HCT116 (cell line): ENCODE results near the gene PCYT1B. TPM values are rescaled to one million over a fixed set of nuclear protein-coding genes. Genes with fewer than 3 reads are reported as not detected.

Experiments used
- ATAC-seq: fragments of 200-7000 bp; cut with Tn5 transposase; 2 replicates; pipeline ENCODE4 v1.9.1; 2020; ENCODE audit warnings: mild to moderate bottlenecking, moderate library complexity
- BruUV-seq: library from RNA; stranded (reverse); fragments of 400-500 nt; replicated peaks from 2 replicates; lab custom pipeline; 2021; lab: Mats Ljungman, UMichigan
- CTCF ChIA-PET: fragments of 300-600 bp; sonication (Branson Sonifier 250); formaldehyde crosslinking; loops from one replicate; lab custom pipeline; 2021; ENCODE audit warnings: antibody characterized with exemption; lab: Charles Lee
- POLR2A ChIA-PET: fragments of 300-600, 350-600 bp; sonication (Branson Sonifier 250); formaldehyde crosslinking; loops from one replicate; lab custom pipeline; 2021; ENCODE audit warnings: antibody characterized with exemption; lab: Charles Lee
- RAD21 ChIA-PET, 2 experiments: fragments of 300-600 bp; sonication (Branson Sonifier 250); formaldehyde crosslinking; loops; one replicate each; lab custom pipeline; 2023; ENCODE audit warnings: low total read pairs in 2 of 2; ENCODE audit not compliant: uncharacterized antibody in 2 of 2, unreplicated experiment in 2 of 2, low non-redundant PET in 1 of 2; lab: Charles Lee
- DNase-seq: peaks from one replicate; pipeline ENCODE4 v3.0.0-alpha.2; 2010; ENCODE audit warnings: low read depth, low spot score
- H2AFZ ChIP-seq: fragments of 200-600 bp; shearing (Covaris generic), sonication (generic); 2 replicates; pipeline ENCODE4 v1.6.1; 2017; ENCODE audit warnings: low read depth, mixed run types, mixed read lengths, antibody characterized with exemption, low read length; ENCODE audit not compliant: poor library complexity, severe bottlenecking
- H3K27ac ChIP-seq: 2 replicates; pipeline ENCODE4 v1.5.1; 2012; ENCODE audit warnings: low read depth, low read length
- H3K27me3 ChIP-seq: fragments of 200-600 bp; sonication (generic); 2 replicates; pipeline ENCODE4 v1.6.1; 2016; ENCODE audit warnings: mixed run types, low read length, mixed read lengths; ENCODE audit not compliant: insufficient read depth
- H3K36me3 ChIP-seq, 2 experiments: fragments of 200-500 bp in 1 of 2; fragments of 200-600 bp in 1 of 2; sonication (Bioruptor generic) in 1 of 2; sonication (generic) in 1 of 2; 2 replicates each; pipeline versions ENCODE4 v1.5.1 to v1.6.1; 2014 to 2016; ENCODE audit warnings: low read length in 2 of 2, inconsistent platforms in 1 of 2, mixed read lengths in 1 of 2, mixed run types in 1 of 2; ENCODE audit not compliant: insufficient read depth in 2 of 2, control insufficient read depth in 1 of 2
- H3K4me1 ChIP-seq, 2 experiments: fragments of 200-600 bp in 1 of 2; sonication (generic) in 1 of 2; 2 replicates each; pipeline versions ENCODE4 v1.5.1 to v1.6.1; 2012 to 2017; ENCODE audit warnings: low read length in 2 of 2, inconsistent platforms in 1 of 2, mild to moderate bottlenecking in 1 of 2, mixed read lengths in 1 of 2, mixed run types in 1 of 2, moderate library complexity in 1 of 2; ENCODE audit not compliant: insufficient read depth in 2 of 2, control insufficient read depth in 1 of 2
- H3K4me2 ChIP-seq: fragments of 200-600 bp; sonication (generic); 2 replicates; pipeline ENCODE4 v1.6.1; 2017; ENCODE audit warnings: mixed run types, low read length, mixed read lengths
- H3K4me3 ChIP-seq, 2 experiments: fragments of 200-600 bp in 1 of 2; sonication (generic) in 1 of 2; replicated peaks in 1 of 2; 2 replicates each; pipeline ENCODE4 v1.5.1; 2011 to 2016; ENCODE audit warnings: low read length in 2 of 2, control low read depth in 1 of 2, low read depth in 1 of 2, mild to moderate bottlenecking in 1 of 2, mixed read lengths in 1 of 2, mixed run types in 1 of 2
- H3K79me2 ChIP-seq: fragments of 200-600 bp; sonication (generic); 2 replicates; pipeline ENCODE4 v1.6.1; 2017; ENCODE audit warnings: mild to moderate bottlenecking, mixed run types, low read length, moderate library complexity, mixed read lengths; ENCODE audit not compliant: insufficient read depth
- H3K9ac ChIP-seq: fragments of 200-600 bp; sonication (generic); 2 replicates; pipeline ENCODE4 v1.6.1; 2016; ENCODE audit warnings: low read length, mixed read lengths
- H3K9me2 ChIP-seq: fragments of 200-600 bp; sonication (generic), shearing (Covaris generic); 2 replicates; pipeline ENCODE4 v1.6.1; 2017; ENCODE audit warnings: mixed run types, mild to moderate bottlenecking, moderate library complexity; ENCODE audit not compliant: insufficient read depth
- H3K9me3 ChIP-seq, 2 experiments: fragments of 200-500 bp in 1 of 2; fragments of 200-600 bp in 1 of 2; sonication (Bioruptor generic) in 1 of 2; sonication (generic) in 1 of 2; 2 replicates each; pipeline ENCODE4 v1.6.1; 2014 to 2017; ENCODE audit warnings: low read length in 2 of 2, mixed read lengths in 2 of 2, inconsistent platforms in 1 of 2, low read depth in 1 of 2, mild to moderate bottlenecking in 1 of 2, mixed run types in 1 of 2, moderate library complexity in 1 of 2; ENCODE audit not compliant: control insufficient read depth in 1 of 2, insufficient read depth in 1 of 2
- H4K20me1 ChIP-seq: fragments of 200-600 bp; sonication (generic), shearing (Covaris generic); 2 replicates; pipeline ENCODE4 v1.6.1; 2017; ENCODE audit warnings: mixed run types, mild to moderate bottlenecking, moderate library complexity; ENCODE audit not compliant: insufficient read depth
- ATF3 ChIP-seq: IDR thresholded peaks from 2 replicates; pipeline ENCODE4 v1.6.1; 2012
- CBX3 ChIP-seq: IDR thresholded peaks from 2 replicates; pipeline ENCODE4 v1.6.1; 2012; ENCODE audit warnings: low read depth
- EGR1 ChIP-seq: IDR thresholded peaks from 2 replicates; pipeline ENCODE4 v1.6.1; 2012; ENCODE audit warnings: low read depth
- FOSL1 ChIP-seq: IDR thresholded peaks from 2 replicates; pipeline ENCODE4 v1.6.1; 2012; ENCODE audit warnings: low read depth
- JUND ChIP-seq: IDR thresholded peaks from 2 replicates; pipeline ENCODE4 v1.6.1; 2012
- MAX ChIP-seq: IDR thresholded peaks from 2 replicates; pipeline ENCODE4 v1.6.1; 2012
- POLR2A ChIP-seq: IDR thresholded peaks from 2 replicates; pipeline ENCODE4 v1.7.0; 2011; ENCODE audit warnings: borderline replicate concordance; ENCODE audit not compliant: insufficient read depth, insufficient read length; ENCODE audit errors: extremely low read depth
- POLR2AphosphoS5 ChIP-seq: IDR thresholded peaks from 2 replicates; pipeline ENCODE4 v1.6.1; 2011; ENCODE audit warnings: mild to moderate bottlenecking, low read depth, low read length, moderate library complexity
- REST ChIP-seq: IDR thresholded peaks from 2 replicates; pipeline ENCODE4 v1.6.1; 2012; ENCODE audit warnings: low read depth
- SP1 ChIP-seq: IDR thresholded peaks from 2 replicates; pipeline ENCODE4 v1.6.1; 2012; ENCODE audit warnings: low read depth
- SRF ChIP-seq: IDR thresholded peaks from 2 replicates; pipeline ENCODE4 v1.6.1; 2012; ENCODE audit warnings: low read depth
- TCF7L2 ChIP-seq: IDR thresholded peaks from 2 replicates; pipeline ENCODE4 v1.7.0; 2011; ENCODE audit warnings: borderline replicate concordance, inconsistent platforms; ENCODE audit not compliant: insufficient read depth, insufficient read length; ENCODE audit errors: extremely low read depth
- YY1 ChIP-seq: IDR thresholded peaks from 2 replicates; pipeline ENCODE4 v1.6.1; 2011; ENCODE audit warnings: low read length, low read depth, moderate library complexity, mild to moderate bottlenecking; ENCODE audit not compliant: insufficient replicate concordance; ENCODE audit errors: extremely low read depth
- ZFX ChIP-seq: fragments of 450-650 bp; IDR thresholded peaks from 2 replicates; pipeline ENCODE4 v1.6.1; 2017
- intact Hi-C: fragments of 100-400 bp; cut with micrococcal nuclease; formaldehyde crosslinking; loops from 2 replicates; pipeline ENCODE4 v1.10.0; 2022
- total RNA-seq: library from RNA; stranded (reverse); gene quantifications from one replicate; pipeline ENCODE4 v1.2.1, GENCODE V29; 2021; ENCODE audit not compliant: unreplicated experiment

Gene PCYT1B
- total RNA-seq, 1 experiment from 2014 or later: not detected

GRCh38 chrX:24577091-24577490 lies 70.1 kb downstream of the PCYT1B start:
- POLR2A ChIA-PET: no interaction called here
- no peak for DNase-seq
- no peaks in the 10 kb centered on the region for H3K4me1 ChIP-seq
- no peaks in the 10 kb centered on the region for H3K79me2 ChIP-seq
- H3K4me2 ChIP-seq: no peak overlapping the region
- no peak for TF ChIP-seq TCF7L2
- no peak for TF ChIP-seq EGR1
- no peak for TF ChIP-seq POLR2AphosphoS5
- TF ChIP-seq MAX: no peak
- TF ChIP-seq POLR2A: no peak
- TF ChIP-seq ZFX: no peak
- no peak for TF ChIP-seq ATF3
- TF ChIP-seq SP1: no peak
- no peak for TF ChIP-seq JUND
- TF ChIP-seq REST: no peak
- TF ChIP-seq YY1: no peak
- TF ChIP-seq CBX3: no peak
- no peak for TF ChIP-seq FOSL1
- TF ChIP-seq SRF: no peak
- BruUV-seq: no TSS peak
- no peak overlapping the region for H3K9ac ChIP-seq
- no peak overlapping the region for H2AFZ ChIP-seq
- CTCF ChIA-PET: no interaction called here
- H4K20me1 ChIP-seq: no peaks in the 10 kb centered on the region
- no peak for ATAC-seq
- H3K9me2 ChIP-seq: no peaks in the 10 kb centered on the region
- H3K4me3 ChIP-seq: no peak overlapping the region
- no peaks in the 10 kb centered on the region for H3K36me3 ChIP-seq
- no peaks in the 10 kb centered on the region for H3K9me3 ChIP-seq
- H3K27me3 ChIP-seq: no peaks in the 10 kb centered on the region
- no peak overlapping the region for H3K27ac ChIP-seq
- RAD21 ChIA-PET: no interaction called here
- intact Hi-C loops: no loop called here
